ENCODE data around the gene CDC37L1. TPM values are rescaled to one million over a fixed set of nuclear protein-coding genes. Genes with fewer than 3 reads are reported as not detected.

CDC37L1 gene
- total RNA-seq, 1 donor from 2014 or later = 11.3 TPM

DNA sequence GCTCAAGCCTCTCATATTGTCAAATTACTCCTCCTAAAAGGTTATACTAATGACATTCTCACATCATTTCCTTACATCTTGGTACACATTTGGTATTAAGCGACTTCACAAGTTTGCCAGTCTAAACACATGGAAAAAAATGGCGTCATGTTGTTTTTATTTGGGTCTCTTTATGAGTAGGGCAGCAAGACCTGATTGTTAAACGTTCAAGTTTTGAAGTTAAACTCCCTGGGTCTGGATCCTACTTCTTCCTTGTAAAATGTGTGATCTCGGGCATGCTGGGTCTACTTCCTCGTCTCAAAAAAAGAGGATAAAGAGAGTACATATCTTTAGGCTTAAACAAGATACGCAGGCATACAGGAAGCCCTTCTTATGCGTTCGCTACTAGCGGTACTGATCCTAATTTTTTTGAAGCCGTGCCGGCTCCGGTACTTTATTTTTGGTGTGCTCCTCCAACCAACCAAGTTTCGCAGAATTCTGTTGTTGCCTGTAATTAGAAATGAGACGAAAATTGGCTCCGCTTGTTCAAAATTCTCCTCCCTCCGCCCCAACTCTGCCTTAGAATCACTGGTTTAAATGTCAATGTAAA, 596 bp upstream of the CDC37L1 start:
- DNase-seq = no peak
- Mint-ChIP-seq H3K27ac (no peak overlapping the region), H3K36me3 (ENCODE audit: low read depth) (peaks cover 9% of the 10 kb centered on the region), H3K4me1 (peaks cover 5% of the 10 kb centered on the region), H3K9me3 (no peaks in the 10 kb centered on the region), H3K4me3 (no peak overlapping the region), H3K27me3 (no peaks in the 10 kb centered on the region)
- intact Hi-C loops (cut with micrococcal nuclease) = loop anchor here (1.0 to 5.0 kb wide), 8 partner anchors 11 to 1330 kb away; partner anchors contain the start of genes AK3, JAK2, PLGRKT and PLPP6

- Mint-ChIP-seq H3K27ac (no peak overlapping the region), H3K4me1 (peaks cover 7% of the 10 kb centered on the region), H3K4me3 (no peak overlapping the region), H3K36me3 (ENCODE audit: low read depth) (peaks cover 14% of the 10 kb centered on the region), H3K9me3 (no peaks in the 10 kb centered on the region), H3K27me3 (no peaks in the 10 kb centered on the region)
- DNase-seq = no peak
- intact Hi-C loops (cut with micrococcal nuclease) = no loop called here
Observed at GRCh38 chr9:4680173-4680525, 780 bp downstream of the CDC37L1 start.

GRCh38 chr9:4680750-4681149, 1.4 kb downstream of the CDC37L1 start:
- intact Hi-C loops (cut with micrococcal nuclease) = no loop called here
- Mint-ChIP-seq H3K4me3 (no peak overlapping the region), H3K27me3 (no peaks in the 10 kb centered on the region), H3K27ac (no peak overlapping the region), H3K9me3 (no peaks in the 10 kb centered on the region), H3K4me1 (peaks cover 7% of the 10 kb centered on the region), H3K36me3 (ENCODE audit: low read depth) (peaks cover 17% of the 10 kb centered on the region)
- DNase-seq = peak; percentile 55

DNA sequence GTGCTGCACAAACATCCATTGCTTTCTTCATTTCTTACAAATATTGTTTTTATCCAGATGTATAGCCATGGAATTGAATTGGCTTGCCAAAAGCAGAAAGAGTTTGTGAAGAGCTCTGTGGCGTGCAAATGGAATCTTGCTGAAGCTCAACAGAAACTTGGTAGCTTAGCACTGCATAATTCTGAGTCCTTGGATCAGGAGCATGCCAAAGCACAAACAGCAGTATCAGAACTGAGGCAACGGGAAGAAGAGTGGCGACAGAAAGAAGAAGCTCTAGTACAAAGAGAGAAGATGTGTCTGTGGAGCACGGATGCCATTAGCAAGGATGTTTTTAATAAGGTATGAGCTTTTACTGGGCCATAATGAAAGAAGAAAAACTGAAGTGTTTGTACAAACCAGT, 5.5 kb downstream of the CDC37L1 start:
- Mint-ChIP-seq H3K36me3 (ENCODE audit: low read depth) (peaks cover 32% of the 10 kb centered on the region), H3K27me3 (no peaks in the 10 kb centered on the region), H3K9me3 (no peaks in the 10 kb centered on the region), H3K27ac (no peak overlapping the region), H3K4me1 (peaks cover 17% of the 10 kb centered on the region), H3K4me3 (no peak overlapping the region)
- peak; percentile 51 for DNase-seq
- intact Hi-C loops (cut with micrococcal nuclease) = no loop called here

DNA sequence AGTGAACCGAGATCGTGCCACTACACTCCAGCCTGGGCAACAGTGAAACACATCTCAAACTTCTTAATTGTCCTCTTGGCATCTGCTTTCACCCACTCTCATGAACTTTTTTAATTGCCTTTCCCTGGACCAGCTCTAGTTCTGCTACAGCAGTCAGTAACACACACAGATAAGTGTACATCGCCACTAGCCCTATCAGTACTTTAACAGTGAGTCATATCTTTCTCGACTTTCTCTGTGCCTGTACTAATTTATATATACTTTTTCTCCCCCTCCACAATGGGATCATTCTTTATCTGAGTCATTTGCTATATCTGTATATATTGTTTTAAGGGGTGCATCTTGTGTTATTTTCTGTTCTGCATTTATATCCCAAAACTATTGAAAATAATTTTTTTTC, 6.7 kb downstream of the CDC37L1 start:
- no peaks in the 10 kb centered on the region for H3K27me3 Mint-ChIP-seq
- DNase-seq = no peak
- no peak overlapping the region for H3K4me3 Mint-ChIP-seq
- peaks cover 43% of the 10 kb centered on the region for H3K36me3 Mint-ChIP-seq (ENCODE audit: low read depth)
- no peak overlapping the region for H3K27ac Mint-ChIP-seq
- intact Hi-C loops (cut with micrococcal nuclease) = no loop called here
- H3K9me3 Mint-ChIP-seq = no peaks in the 10 kb centered on the region
- peaks cover 25% of the 10 kb centered on the region for H3K4me1 Mint-ChIP-seq

DNA sequence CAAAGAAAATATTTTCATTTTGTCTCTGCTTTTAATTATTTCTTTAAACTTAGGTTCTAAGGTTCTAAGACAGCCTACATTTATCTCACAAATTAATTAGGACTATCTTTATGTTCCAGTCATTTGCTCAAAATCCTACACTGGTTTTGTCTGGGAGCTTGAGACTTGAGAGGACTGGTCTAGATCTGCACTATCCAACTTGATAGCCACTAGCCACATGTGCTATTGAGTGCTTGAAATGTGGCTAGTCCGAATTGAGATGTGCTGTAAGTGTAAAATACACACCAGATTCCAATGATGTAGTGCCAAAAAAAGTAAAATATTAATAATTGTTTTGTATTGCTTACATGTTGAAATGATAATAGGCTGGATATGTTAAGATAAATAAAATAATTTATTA, 7.2 kb downstream of the CDC37L1 start:
- Mint-ChIP-seq H3K36me3 (ENCODE audit: low read depth) (peaks cover 46% of the 10 kb centered on the region), H3K4me1 (peaks cover 27% of the 10 kb centered on the region), H3K27me3 (no peaks in the 10 kb centered on the region), H3K27ac (no peak overlapping the region), H3K4me3 (no peak overlapping the region), H3K9me3 (no peaks in the 10 kb centered on the region)
- intact Hi-C loops (cut with micrococcal nuclease) = no loop called here
- no peak for DNase-seq

- DNase-seq = no peak
- intact Hi-C loops (cut with micrococcal nuclease) = loop anchor here (1.0 to 2.0 kb wide), 2 partner anchors 10 to 52 kb away; partner anchors contain the start of genes AK3 and CDC37L1
- H3K4me1 Mint-ChIP-seq = peaks cover 22% of the 10 kb centered on the region
- H3K36me3 Mint-ChIP-seq (ENCODE audit: low read depth) = peaks cover 46% of the 10 kb centered on the region
- H3K27me3 Mint-ChIP-seq = no peaks in the 10 kb centered on the region
- H3K4me3 Mint-ChIP-seq = no peak overlapping the region
- no peaks in the 10 kb centered on the region for H3K9me3 Mint-ChIP-seq
- H3K27ac Mint-ChIP-seq = no peak overlapping the region
Observed at GRCh38 chr9:4689021-4689420, 9.7 kb downstream of the CDC37L1 start.

GRCh38 chr9:4689687-4690104, 10.3 kb downstream of the CDC37L1 start:
- no peaks in the 10 kb centered on the region for H3K9me3 Mint-ChIP-seq
- peak overlapping the region; percentile 9 for H3K4me3 Mint-ChIP-seq
- H3K27me3 Mint-ChIP-seq = no peaks in the 10 kb centered on the region
- H3K27ac Mint-ChIP-seq = peak overlapping the region; percentile 70
- H3K36me3 Mint-ChIP-seq (ENCODE audit: low read depth) = peaks cover 48% of the 10 kb centered on the region
- DNase-seq = peak; percentile 56
- intact Hi-C loops (cut with micrococcal nuclease) = loop anchor here (1.0 to 2.0 kb wide), 2 partner anchors 10 to 51 kb away; partner anchors contain the start of genes AK3 and CDC37L1
- peaks cover 20% of the 10 kb centered on the region for H3K4me1 Mint-ChIP-seq

- Mint-ChIP-seq H3K4me1 (peaks cover 20% of the 10 kb centered on the region), H3K27ac (peak overlapping the region; percentile 70), H3K4me3 (no peak overlapping the region), H3K36me3 (ENCODE audit: low read depth) (peaks cover 47% of the 10 kb centered on the region), H3K9me3 (no peaks in the 10 kb centered on the region), H3K27me3 (no peaks in the 10 kb centered on the region)
- DNase-seq = peak; percentile 50
- intact Hi-C loops (cut with micrococcal nuclease) = no loop called here
Observed at GRCh38 chr9:4690144-4690543, 10.8 kb downstream of the CDC37L1 start.

DNA sequence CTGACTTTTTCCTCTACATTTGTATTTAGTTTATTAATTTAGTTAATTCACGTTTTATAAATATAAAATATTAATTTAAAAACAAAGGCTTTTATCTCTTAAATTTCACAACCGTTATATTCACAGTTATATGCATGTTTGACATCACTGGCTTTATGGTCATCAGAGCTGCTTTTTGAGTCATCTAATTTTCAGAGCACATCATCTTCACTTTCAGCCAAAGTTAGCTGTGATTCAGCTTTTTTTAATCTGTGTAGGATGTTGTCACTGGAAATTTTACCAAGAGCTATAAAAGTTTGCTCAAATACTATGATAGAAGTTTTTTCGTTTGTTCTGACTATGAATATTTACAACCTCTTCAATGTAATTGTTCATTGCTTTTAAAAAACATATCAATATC, 12.4 kb downstream of the CDC37L1 start:
- no peaks in the 10 kb centered on the region for H3K27me3 Mint-ChIP-seq
- H3K36me3 Mint-ChIP-seq (ENCODE audit: low read depth) = peaks cover 41% of the 10 kb centered on the region
- intact Hi-C loops (cut with micrococcal nuclease) = no loop called here
- H3K4me1 Mint-ChIP-seq = peaks cover 20% of the 10 kb centered on the region
- no peak overlapping the region for H3K4me3 Mint-ChIP-seq
- H3K27ac Mint-ChIP-seq = no peak overlapping the region
- no peaks in the 10 kb centered on the region for H3K9me3 Mint-ChIP-seq
- no peak for DNase-seq

GRCh38 chr9:4700091-4700490, 20.7 kb downstream of the CDC37L1 start:
- intact Hi-C loops (cut with micrococcal nuclease) = no loop called here
- no peak for DNase-seq
- no peaks in the 10 kb centered on the region for H3K9me3 Mint-ChIP-seq
- H3K4me1 Mint-ChIP-seq = peaks cover 7% of the 10 kb centered on the region
- no peak overlapping the region for H3K4me3 Mint-ChIP-seq
- H3K27me3 Mint-ChIP-seq = no peaks in the 10 kb centered on the region
- no peak overlapping the region for H3K27ac Mint-ChIP-seq
- H3K36me3 Mint-ChIP-seq (ENCODE audit: low read depth) = peaks cover 50% of the 10 kb centered on the region

DNA sequence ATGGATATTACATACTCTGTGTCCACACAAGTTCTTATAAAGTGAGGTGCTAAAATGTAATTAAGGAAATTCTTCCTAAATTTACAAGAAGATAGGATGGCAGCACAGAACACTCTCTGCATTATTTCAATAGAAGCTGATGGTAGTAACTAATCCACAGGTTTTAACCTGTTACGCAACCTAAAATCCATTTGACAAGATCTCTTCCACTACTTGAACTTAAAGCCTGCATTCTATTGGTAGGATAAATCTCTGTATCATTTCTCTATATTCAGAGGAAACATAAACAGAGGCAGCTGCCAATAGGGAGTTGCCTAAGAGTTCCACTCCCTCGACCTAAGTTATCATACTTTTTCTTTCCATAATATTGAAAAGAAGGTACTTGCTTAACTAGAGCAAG, 21.6 kb downstream of the CDC37L1 start:
- Mint-ChIP-seq H3K36me3 (ENCODE audit: low read depth) (peaks cover 52% of the 10 kb centered on the region), H3K4me1 (peaks cover 7% of the 10 kb centered on the region), H3K27ac (no peak overlapping the region), H3K27me3 (no peaks in the 10 kb centered on the region), H3K4me3 (no peak overlapping the region), H3K9me3 (no peaks in the 10 kb centered on the region)
- intact Hi-C loops (cut with micrococcal nuclease) = no loop called here
- no peak for DNase-seq

GRCh38 chr9:4701526-4701925, 22.2 kb downstream of the CDC37L1 start:
- no peak overlapping the region for H3K4me3 Mint-ChIP-seq
- H3K27ac Mint-ChIP-seq = no peak overlapping the region
- peaks cover 5% of the 10 kb centered on the region for H3K4me1 Mint-ChIP-seq
- no peak for DNase-seq
- intact Hi-C loops (cut with micrococcal nuclease) = no loop called here
- H3K9me3 Mint-ChIP-seq = no peaks in the 10 kb centered on the region
- H3K27me3 Mint-ChIP-seq = no peaks in the 10 kb centered on the region
- H3K36me3 Mint-ChIP-seq (ENCODE audit: low read depth) = peaks cover 52% of the 10 kb centered on the region

DNA sequence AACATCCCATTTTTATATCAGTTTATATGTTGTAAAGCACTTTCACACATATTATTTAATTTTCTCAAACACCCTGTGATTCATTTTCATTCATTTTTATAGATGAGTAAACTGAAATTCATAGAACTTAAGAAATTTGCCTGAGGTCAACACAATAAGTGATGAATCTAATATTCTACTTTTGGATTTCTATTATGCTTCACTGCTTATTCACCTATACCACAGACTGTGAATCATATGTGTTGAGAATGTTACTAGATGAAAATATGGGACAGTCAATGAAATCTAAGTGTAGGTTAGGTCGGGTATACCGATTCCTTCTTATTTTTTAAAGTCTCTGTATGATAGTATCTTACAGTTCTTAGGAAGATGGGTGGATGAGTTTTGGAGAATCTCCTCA, 24.8 kb downstream of the CDC37L1 start:
- H3K9me3 Mint-ChIP-seq = no peaks in the 10 kb centered on the region
- H3K4me1 Mint-ChIP-seq = peaks cover 5% of the 10 kb centered on the region
- H3K27ac Mint-ChIP-seq = no peak overlapping the region
- intact Hi-C loops (cut with micrococcal nuclease) = no loop called here
- no peaks in the 10 kb centered on the region for H3K27me3 Mint-ChIP-seq
- peaks cover 55% of the 10 kb centered on the region for H3K36me3 Mint-ChIP-seq (ENCODE audit: low read depth)
- DNase-seq = no peak
- no peak overlapping the region for H3K4me3 Mint-ChIP-seq

DNA sequence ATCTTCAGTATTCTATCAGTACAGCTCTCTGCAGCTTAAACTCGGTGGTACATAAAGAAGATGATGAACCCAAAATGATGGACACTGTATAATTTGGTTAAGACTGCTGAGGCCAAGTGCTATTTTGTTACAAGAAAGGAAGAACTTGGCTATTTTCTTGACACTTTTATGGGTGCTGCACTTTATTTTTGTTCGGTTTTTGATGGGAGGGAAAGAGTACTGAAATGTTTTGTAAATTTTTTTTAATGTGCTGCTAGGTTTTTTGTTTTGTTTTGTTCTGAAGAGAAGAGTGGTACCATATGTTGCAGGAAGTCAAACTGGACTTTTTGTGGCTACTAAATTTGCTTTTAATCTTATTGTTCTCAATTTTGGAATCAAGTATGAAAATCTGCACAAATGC, 26.7 kb downstream of the CDC37L1 start:
- Mint-ChIP-seq H3K27me3 (no peaks in the 10 kb centered on the region), H3K9me3 (no peaks in the 10 kb centered on the region), H3K36me3 (ENCODE audit: low read depth) (peaks cover 60% of the 10 kb centered on the region), H3K4me3 (no peak overlapping the region), H3K4me1 (peaks cover 5% of the 10 kb centered on the region), H3K27ac (no peak overlapping the region)
- DNase-seq = no peak
- intact Hi-C loops (cut with micrococcal nuclease) = no loop called here
